Stimulated activated memory B cell treated with anti-CD40 and anti-IgM and Interleukin-4, amounts not matched to agents 10 μg/mL and 1 μg/mL and 100 μg/mL, for 72 hours (primary cell): ENCODE measurements around the gene MRPL48.

Experiments used
- ATAC-seq: fragments of 150-1000 bp; cut with Tn5 transposase; 2 replicates; pipeline ENCODE4 v1.10.0; 2021
- H3K27ac Mint-ChIP-seq: one replicate; pipeline ENCODE4 v1.8.0; 2022; ENCODE audit warnings: mild to moderate bottlenecking, mixed read lengths
- H3K27me3 Mint-ChIP-seq: one replicate; pipeline ENCODE4 v1.8.0; 2022; ENCODE audit warnings: mixed read lengths
- H3K36me3 Mint-ChIP-seq: one replicate; pipeline ENCODE4 v1.8.0; 2022; ENCODE audit warnings: mixed read lengths
- H3K4me1 Mint-ChIP-seq: one replicate; pipeline ENCODE4 v1.8.0; 2022; ENCODE audit warnings: mixed read lengths
- H3K4me3 Mint-ChIP-seq: one replicate; pipeline ENCODE4 v1.8.0; 2022; ENCODE audit warnings: mild to moderate bottlenecking, moderate library complexity, mixed read lengths
- H3K9me3 Mint-ChIP-seq: one replicate; pipeline ENCODE4 v1.8.0; 2022; ENCODE audit warnings: mixed read lengths

Gene MRPL48

DNA sequence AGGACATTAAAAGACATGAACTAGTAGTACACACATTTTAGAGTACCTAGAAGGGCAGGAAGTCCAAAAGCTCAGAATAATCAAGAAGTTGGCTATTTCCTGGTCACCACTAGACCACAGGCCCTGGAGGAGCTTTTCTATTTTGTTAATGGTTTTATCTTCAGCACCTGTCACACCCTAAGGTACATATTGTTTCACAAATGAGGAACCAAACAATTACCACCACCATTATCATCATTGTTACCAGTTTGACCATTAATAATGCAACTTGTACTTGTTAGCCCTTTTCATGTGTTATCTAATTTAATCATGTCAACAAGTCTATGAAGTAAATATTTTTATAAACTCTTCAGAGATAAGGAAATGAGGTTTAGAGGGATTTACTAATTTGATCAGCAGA, 4.9 kb downstream of the MRPL48 start:
- Mint-ChIP-seq H3K27ac (no peak overlapping the region), H3K9me3 (no peaks in the 10 kb centered on the region), H3K27me3 (no peaks in the 10 kb centered on the region), H3K4me3 (no peak overlapping the region), H3K4me1 (peaks cover 18% of the 10 kb centered on the region), H3K36me3 (peaks cover 17% of the 10 kb centered on the region)
- ATAC-seq, result no peak

DNA sequence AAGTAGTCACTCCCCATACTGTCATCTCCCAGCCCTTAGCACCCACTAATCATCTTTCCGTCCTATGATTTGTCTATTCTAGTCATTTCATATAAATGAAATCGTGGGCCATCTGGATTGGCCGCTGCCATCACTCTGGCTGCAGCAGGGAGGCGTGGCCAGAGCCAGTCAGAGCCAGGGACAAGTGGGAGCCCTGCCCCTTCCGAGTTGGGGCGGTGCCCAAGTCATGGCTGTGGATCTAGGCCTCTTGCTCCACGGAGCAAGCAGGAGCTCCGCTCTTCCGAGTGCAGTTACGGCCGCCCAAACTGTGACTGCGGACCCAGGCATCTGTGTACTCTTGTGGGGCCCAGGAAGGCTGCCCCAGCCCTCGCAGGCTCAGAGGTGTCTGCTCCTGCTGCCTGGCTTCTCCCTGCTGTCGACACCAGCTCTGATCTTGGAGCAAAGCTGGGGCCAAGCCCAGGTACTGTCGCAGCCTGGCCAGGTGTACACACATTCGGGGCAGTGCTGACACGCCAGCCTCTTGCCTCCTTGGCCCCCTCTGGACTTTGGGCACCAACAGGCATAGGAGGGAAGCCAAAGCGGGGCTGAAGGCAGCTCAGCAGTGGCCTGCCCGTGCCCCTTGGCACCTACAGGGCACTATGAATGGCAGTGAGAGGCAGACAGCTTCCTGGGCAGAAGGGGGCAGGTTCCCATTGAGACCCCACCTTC, 8.4 kb downstream of the MRPL48 start:
- H3K27me3 Mint-ChIP-seq, result no peaks in the 10 kb centered on the region
- no peak overlapping the region for H3K4me3 Mint-ChIP-seq
- H3K4me1 Mint-ChIP-seq, result peaks cover 8% of the 10 kb centered on the region
- H3K27ac Mint-ChIP-seq, result no peak overlapping the region
- H3K36me3 Mint-ChIP-seq, result peaks cover 25% of the 10 kb centered on the region
- H3K9me3 Mint-ChIP-seq, result no peaks in the 10 kb centered on the region
- no peak for ATAC-seq

DNA sequence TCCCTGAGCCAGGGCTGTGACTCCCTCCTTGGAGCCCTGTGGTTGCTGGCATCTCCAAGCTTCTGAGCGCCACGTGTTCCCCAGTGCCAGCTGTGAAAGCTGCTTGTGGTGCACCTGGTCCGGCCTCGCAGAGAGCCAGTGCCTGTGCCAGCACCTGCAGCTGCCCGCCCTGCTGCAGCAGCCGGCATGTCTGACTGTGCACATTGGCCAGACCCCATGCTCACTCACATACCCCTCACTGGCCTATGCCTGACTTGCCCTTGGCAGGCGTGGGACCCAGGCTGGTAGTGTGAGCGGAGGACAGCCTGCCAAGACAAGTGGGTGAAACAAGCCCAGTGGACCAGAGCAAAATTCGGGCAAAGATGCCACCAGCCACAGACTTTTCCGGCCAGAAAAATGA, 9.8 kb downstream of the MRPL48 start:
- H3K27ac Mint-ChIP-seq, result no peak overlapping the region
- H3K9me3 Mint-ChIP-seq, result no peaks in the 10 kb centered on the region
- H3K4me1 Mint-ChIP-seq, result peaks cover 8% of the 10 kb centered on the region
- H3K36me3 Mint-ChIP-seq, result peaks cover 25% of the 10 kb centered on the region
- ATAC-seq, result no peak
- no peak overlapping the region for H3K4me3 Mint-ChIP-seq
- no peaks in the 10 kb centered on the region for H3K27me3 Mint-ChIP-seq

DNA sequence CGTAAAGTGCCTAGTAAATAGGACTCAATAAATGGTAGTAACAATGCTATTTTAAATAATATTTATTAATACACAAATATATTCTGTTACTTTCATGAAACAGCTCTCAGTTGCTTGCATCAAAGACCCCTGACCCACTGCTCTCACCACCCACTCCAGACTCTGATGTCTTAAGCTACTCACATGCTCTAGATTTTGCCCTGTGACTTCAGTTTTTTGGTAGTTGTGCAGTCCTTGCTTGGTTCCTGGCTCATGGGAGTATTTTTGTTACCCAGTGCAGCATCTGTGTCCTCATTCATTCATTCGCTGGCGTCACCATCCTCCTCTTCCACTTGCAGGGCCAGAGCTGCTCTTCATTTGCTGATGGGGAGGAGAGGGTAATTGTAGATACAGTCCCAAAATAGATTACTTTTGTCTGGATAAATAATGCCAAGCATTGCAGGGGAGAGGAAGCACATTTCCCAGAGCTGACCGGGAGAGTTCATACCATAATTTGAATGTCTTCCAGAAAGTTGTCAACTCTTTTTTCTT, 12.7 kb downstream of the MRPL48 start:
- no peak for ATAC-seq
- Mint-ChIP-seq H3K36me3 (peaks cover 19% of the 10 kb centered on the region), H3K4me3 (no peak overlapping the region), H3K9me3 (no peaks in the 10 kb centered on the region), H3K4me1 (peaks cover 8% of the 10 kb centered on the region), H3K27me3 (no peaks in the 10 kb centered on the region), H3K27ac (no peak overlapping the region)

DNA sequence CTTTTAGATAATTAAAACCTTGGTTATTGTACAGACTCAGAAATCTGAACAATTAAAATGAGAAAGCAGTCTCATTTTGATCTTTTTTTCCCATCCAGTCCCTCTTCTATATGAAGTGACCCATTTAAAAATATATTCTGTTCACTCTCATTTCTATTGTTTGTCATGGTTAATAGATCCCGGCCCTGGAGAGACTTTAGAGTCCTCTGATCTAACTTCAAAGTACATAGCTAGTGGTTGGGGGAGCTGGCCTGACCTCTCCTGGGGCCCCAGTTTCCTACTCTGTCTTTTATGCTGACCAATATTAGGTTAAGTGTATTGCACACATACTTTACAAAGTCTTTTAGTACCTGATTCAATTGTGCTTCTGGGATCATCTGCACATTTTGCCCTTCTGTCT, 13.5 kb downstream of the MRPL48 start:
- no peak for ATAC-seq
- H3K27me3 Mint-ChIP-seq, result no peaks in the 10 kb centered on the region

DNA sequence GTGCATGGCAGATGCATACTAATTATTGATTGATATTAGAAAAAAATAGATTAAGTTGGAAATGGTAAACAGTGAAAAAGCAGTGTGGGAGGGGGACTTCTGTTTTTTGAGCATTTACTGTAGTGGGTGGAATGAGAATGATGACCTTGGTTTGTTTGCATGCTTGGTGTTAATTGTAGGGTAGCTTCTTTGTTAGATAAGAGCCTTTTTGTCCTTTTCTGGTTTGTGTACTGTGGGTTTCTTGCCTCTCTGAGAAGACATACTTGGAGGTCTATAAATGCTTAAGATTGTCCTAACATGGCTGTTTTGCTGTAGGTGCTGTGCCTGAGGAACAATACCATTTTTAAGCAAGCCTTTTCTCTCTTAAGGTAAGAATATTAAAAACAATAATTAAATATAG, 17.0 kb downstream of the MRPL48 start:
- H3K4me3 Mint-ChIP-seq, result no peak overlapping the region
- H3K9me3 Mint-ChIP-seq, result no peaks in the 10 kb centered on the region
- H3K27me3 Mint-ChIP-seq, result no peaks in the 10 kb centered on the region
- no peak overlapping the region for H3K27ac Mint-ChIP-seq
- peaks cover 26% of the 10 kb centered on the region for H3K36me3 Mint-ChIP-seq
- no peak for ATAC-seq
- H3K4me1 Mint-ChIP-seq, result peaks cover 16% of the 10 kb centered on the region

More for the DNA sequence above, 13.5 kb downstream of the MRPL48 start:
- H3K36me3 Mint-ChIP-seq, result peaks cover 19% of the 10 kb centered on the region
- no peaks in the 10 kb centered on the region for H3K9me3 Mint-ChIP-seq
- H3K27ac Mint-ChIP-seq, result no peak overlapping the region
- peaks cover 14% of the 10 kb centered on the region for H3K4me1 Mint-ChIP-seq
- no peak overlapping the region for H3K4me3 Mint-ChIP-seq

DNA sequence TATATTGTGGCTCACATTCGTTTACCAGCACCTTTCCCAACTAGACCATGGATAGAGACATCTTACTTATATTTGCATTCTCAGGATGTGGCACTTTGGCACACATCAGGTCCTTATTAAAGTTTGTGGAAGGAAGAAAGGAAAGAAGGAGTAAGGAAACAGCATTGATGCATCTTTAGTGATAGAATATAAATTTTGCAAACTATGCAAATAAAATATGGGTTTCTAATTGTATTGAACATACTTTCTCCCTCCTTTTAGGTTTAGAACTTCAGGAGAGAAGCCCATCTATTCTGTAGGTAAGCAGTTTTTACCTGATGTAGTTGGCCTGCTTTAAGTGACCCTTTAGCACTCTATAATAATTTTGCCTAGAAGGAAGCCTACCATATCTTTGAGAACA, 20.4 kb downstream of the MRPL48 start:
- Mint-ChIP-seq H3K27me3 (no peaks in the 10 kb centered on the region), H3K4me3 (no peak overlapping the region), H3K4me1 (peaks cover 23% of the 10 kb centered on the region), H3K9me3 (no peaks in the 10 kb centered on the region), H3K27ac (no peak overlapping the region), H3K36me3 (peaks cover 35% of the 10 kb centered on the region)
- no peak for ATAC-seq

DNA sequence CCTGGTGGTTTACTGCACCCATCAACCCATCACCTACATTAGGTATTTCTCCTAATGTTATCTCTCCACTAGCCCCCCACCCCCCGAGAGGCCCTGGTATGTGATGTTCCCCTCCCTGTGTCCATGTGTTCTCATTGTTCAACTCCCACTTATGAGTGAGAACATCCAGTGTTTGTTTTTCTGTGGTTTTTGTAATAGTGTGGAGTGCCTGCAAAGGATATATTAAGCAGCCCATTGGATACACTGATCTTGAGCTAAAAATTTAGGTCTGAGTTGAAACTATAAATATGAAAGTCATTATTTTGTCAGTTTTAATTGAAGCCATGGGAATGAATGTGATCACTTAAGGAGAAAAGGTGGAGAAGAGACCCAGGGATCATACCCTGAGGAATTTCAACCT, 23.0 kb downstream of the MRPL48 start:
- no peak for ATAC-seq
- peaks cover 14% of the 10 kb centered on the region for H3K4me1 Mint-ChIP-seq
- H3K27ac Mint-ChIP-seq, result no peak overlapping the region
- no peak overlapping the region for H3K4me3 Mint-ChIP-seq
- H3K9me3 Mint-ChIP-seq, result no peaks in the 10 kb centered on the region
- H3K27me3 Mint-ChIP-seq, result no peaks in the 10 kb centered on the region
- H3K36me3 Mint-ChIP-seq, result peaks cover 43% of the 10 kb centered on the region

DNA sequence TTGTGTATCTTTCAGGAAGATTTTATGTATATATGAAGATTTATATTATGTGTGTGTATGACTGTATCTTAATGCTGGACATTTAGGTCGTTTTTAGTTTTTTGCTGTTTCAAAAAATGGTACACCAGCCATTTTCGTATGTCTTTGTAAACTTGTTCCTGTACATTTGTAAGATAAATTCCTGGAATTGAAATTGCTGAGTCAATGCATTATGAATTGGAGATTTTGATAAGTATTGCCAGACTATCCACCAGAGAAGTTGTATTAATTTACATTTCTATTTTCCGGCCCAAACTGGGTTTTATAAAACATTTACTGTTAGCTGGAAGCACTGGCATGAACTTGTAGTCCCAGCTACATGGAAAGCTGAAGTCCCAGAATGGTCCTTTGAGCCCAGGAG, 24.6 kb downstream of the MRPL48 start:
- no peaks in the 10 kb centered on the region for H3K9me3 Mint-ChIP-seq
- H3K36me3 Mint-ChIP-seq, result peaks cover 28% of the 10 kb centered on the region
- no peaks in the 10 kb centered on the region for H3K27me3 Mint-ChIP-seq
- H3K4me1 Mint-ChIP-seq, result peaks cover 7% of the 10 kb centered on the region
- ATAC-seq, result no peak
- H3K4me3 Mint-ChIP-seq, result no peak overlapping the region
- no peak overlapping the region for H3K27ac Mint-ChIP-seq

DNA sequence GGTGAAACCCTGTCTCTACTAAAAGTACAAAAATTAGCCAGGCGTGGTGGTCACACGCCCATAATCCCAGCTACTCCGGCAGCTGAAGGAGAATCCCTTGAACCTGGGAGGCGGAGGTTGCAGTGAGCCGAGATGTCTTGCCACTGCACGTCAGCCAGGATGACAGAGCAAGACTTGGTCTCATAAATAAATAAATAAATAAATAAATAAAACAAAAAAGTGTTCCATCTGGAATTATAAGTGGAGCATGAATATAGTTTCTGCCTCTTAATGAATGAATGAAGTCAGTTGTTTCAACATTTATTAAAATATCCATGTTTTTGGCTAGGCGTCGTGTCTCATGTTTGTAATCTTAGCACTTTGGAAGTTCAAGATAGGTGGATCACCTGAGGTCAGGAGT, 27.1 kb downstream of the MRPL48 start:
- Mint-ChIP-seq H3K27me3 (no peaks in the 10 kb centered on the region), H3K36me3 (peaks cover 18% of the 10 kb centered on the region), H3K4me1 (peaks cover 7% of the 10 kb centered on the region), H3K27ac (no peak overlapping the region), H3K9me3 (no peaks in the 10 kb centered on the region), H3K4me3 (no peak overlapping the region)
- ATAC-seq, result no peak

DNA sequence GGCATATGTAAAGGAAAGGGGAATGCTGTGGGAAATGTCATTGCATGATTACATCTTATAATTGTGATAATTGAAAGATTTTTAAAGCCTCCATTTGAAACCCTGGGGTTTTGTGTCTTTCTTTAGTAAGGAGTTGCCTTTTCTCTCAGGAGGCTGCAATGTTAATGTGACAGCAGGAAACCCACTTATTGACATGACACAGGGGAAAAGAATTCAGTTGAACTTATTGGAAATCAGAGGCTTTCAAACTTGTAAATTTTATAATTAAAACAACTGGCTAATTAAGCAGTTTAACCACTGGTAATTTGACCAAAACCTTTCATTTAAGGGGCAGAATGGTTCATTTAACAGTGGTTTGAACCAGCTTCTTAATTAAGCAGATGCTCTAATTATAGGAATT, 31.2 kb downstream of the MRPL48 start:
- no peak overlapping the region for H3K4me3 Mint-ChIP-seq
- peaks cover 15% of the 10 kb centered on the region for H3K36me3 Mint-ChIP-seq
- ATAC-seq, result no peak
- H3K27ac Mint-ChIP-seq, result no peak overlapping the region
- no peaks in the 10 kb centered on the region for H3K27me3 Mint-ChIP-seq
- no peaks in the 10 kb centered on the region for H3K4me1 Mint-ChIP-seq
- no peaks in the 10 kb centered on the region for H3K9me3 Mint-ChIP-seq

DNA sequence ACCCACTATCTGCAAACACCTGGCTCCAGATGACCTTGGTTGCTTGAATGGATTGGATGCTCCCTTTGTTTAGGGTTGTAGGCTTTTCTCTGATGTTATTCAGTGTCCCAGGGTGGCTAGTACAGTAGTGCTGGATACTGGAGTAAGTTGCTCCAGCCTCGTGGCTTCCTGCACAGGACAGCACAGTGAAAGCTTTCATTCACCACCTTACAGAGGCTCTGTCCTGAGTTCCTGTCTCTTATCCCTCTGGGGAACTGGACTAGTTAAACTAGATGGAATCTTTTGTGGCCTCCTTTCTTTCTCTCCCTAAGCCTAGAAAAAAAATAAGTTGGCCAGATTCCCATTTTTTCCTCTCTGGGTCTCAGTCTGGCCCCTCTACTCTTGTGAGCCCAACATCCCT, 42.6 kb downstream of the MRPL48 start:
- no peak for ATAC-seq
- H3K4me3 Mint-ChIP-seq, result no peak overlapping the region
- peaks cover 9% of the 10 kb centered on the region for H3K4me1 Mint-ChIP-seq
- H3K36me3 Mint-ChIP-seq, result peaks cover 52% of the 10 kb centered on the region
- no peak overlapping the region for H3K27ac Mint-ChIP-seq
- no peaks in the 10 kb centered on the region for H3K27me3 Mint-ChIP-seq
- H3K9me3 Mint-ChIP-seq, result no peaks in the 10 kb centered on the region

DNA sequence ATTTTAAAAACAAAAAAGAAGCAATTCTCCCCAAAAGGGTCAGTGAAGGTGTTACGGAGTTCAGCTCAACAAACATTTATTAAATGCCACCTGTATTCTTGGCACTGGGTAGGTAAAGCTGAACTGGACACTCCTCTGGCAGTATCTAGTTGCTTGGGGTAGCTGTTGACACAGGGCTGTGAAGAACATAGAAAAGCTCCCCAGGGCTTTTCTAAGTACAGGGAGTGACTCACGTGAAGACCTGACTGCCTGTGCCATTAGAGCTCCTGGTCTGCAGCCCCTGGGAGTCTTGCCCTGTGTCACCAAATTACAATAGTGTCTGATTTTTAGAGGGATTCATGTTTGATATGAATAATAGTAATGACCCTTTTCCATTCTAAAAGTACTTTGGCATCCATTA, 45.4 kb downstream of the MRPL48 start:
- ATAC-seq, result no peak
- Mint-ChIP-seq H3K4me1 (peaks cover 9% of the 10 kb centered on the region), H3K27me3 (no peaks in the 10 kb centered on the region), H3K27ac (no peak overlapping the region), H3K4me3 (no peak overlapping the region), H3K9me3 (no peaks in the 10 kb centered on the region), H3K36me3 (peaks cover 47% of the 10 kb centered on the region)

DNA sequence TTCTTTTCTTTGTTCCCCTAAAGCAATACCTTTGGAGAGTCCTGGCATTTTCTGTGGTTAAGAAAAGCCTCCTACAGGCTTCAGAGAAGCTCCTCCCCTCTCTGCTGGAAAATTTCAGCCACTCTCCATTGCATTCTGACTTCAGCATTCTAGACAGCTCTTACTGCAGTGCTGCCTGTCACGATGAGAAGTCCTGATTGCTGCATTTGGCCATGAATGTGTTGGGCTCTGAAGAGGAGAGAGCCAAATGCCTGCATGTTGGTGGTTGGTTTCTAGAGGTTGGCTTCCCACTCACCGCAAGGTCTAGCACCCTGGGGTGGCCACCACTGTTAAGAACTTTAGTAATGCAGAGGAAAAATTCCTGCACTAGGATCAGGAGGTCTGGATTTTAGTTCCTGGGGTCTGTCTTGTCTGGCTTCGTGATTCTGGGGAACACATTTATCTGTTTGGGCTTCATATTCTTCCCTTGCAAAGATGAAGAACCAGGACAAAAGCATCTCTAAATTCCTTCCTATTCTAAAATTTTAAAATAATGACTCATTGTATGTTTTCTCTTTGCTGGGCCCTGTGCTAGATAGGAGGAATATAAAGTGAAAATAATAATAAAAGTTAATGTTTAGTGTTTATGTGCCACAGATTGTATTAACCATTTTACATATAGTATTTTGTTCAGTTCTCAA, 50.9 kb downstream of the MRPL48 start:
- Mint-ChIP-seq H3K27ac (no peak overlapping the region), H3K36me3 (peaks cover 42% of the 10 kb centered on the region), H3K27me3 (no peaks in the 10 kb centered on the region), H3K9me3 (no peaks in the 10 kb centered on the region), H3K4me3 (no peak overlapping the region), H3K4me1 (peaks cover 9% of the 10 kb centered on the region)
- no peak for ATAC-seq

DNA sequence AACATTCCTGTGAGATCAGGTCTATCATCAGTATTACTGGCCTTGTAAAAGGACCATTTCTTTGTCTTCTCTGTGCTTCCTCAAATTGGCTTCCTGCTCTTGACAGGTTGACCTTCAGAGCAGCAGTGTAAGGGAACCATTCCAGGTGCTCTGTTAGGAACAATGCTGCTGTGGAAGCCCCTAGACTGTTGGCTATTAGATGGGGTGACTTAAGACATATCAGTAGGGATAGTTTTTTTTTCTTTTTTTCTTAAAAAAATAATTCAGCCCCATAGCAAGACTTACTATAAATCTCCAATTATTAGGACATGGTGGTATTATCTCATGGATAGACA, 51.4 kb downstream of the MRPL48 start:
- ATAC-seq, result no peak
- Mint-ChIP-seq H3K9me3 (no peaks in the 10 kb centered on the region), H3K4me1 (peaks cover 5% of the 10 kb centered on the region), H3K27me3 (no peaks in the 10 kb centered on the region), H3K36me3 (peaks cover 44% of the 10 kb centered on the region), H3K4me3 (no peak overlapping the region), H3K27ac (no peak overlapping the region)

DNA sequence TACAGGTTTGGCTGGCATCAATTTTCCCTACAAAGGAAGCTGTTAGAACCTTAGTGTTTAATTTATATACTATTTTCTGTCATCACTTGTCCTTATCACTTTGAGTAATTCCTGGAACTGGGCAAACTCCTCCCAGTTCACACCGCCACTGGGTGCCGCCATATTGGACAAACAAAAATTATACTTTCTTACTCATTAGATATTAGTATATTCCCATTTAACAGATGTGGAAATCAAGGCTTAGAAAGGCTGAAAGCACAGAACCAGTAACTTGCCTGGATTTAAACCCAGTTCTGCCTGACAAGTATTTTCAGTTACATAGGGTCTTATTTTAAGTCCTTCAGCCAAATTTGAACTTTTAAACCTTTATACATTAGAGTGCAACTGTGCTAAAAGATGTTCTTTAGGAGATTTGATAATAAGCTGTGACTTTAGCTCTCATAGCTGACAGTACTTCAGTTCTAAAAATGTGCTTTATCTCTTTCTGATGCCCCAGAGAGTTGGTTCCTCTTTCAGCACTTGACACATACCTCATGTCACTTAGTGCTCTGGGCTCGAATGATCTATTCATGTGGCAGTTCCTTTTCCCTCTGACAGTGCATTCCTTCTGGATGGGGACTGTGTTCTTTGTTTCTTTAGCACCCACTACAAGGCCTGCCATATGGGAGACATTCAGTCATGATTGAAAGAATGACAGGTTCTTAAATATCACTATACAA, 63.5 kb downstream of the MRPL48 start:
- H3K4me1 Mint-ChIP-seq, result peaks cover 14% of the 10 kb centered on the region
- no peak for ATAC-seq
- no peak overlapping the region for H3K27ac Mint-ChIP-seq
- H3K4me3 Mint-ChIP-seq, result no peak overlapping the region
- H3K9me3 Mint-ChIP-seq, result no peaks in the 10 kb centered on the region
- H3K27me3 Mint-ChIP-seq, result no peaks in the 10 kb centered on the region
- peaks cover 77% of the 10 kb centered on the region for H3K36me3 Mint-ChIP-seq
